Stimulated activated CD4-positive, alpha-beta T cell treated with anti-CD3 and anti-CD28 coated beads, Interleukin-2, amount 100 ng/mL, for 48 hours (primary cell): ENCODE measurements around the gene PARD6G.
"Not testable (repeated sequence)": the region's sequence is repeated elsewhere in the genome, so short reads cannot be mapped to it uniquely, and the experiment has no call there.

Experiments used
- DNase-seq, 2 donors: peaks; one replicate each; pipeline ENCODE4 v3.0.0-alpha.2; 2020

The PARD6G gene

GRCh38 chr18:80169607-80170006 lies 77.7 kb downstream of the PARD6G start:
- DNase-seq = no peak

GRCh38 chr18:80168982-80169381 lies 78.3 kb downstream of the PARD6G start:
- no peak for DNase-seq

GRCh38 chr18:80168346-80168745 lies 79.0 kb downstream of the PARD6G start:
- no peak for DNase-seq

GRCh38 chr18:80167931-80168330 lies 79.4 kb downstream of the PARD6G start:
- no peak for DNase-seq

GRCh38 chr18:80167331-80167730 lies 80.0 kb downstream of the PARD6G start:
- no peak for DNase-seq

GRCh38 chr18:80166725-80167124 lies 80.6 kb downstream of the PARD6G start:
- DNase-seq = no peak

- DNase-seq = no peak
Measured at GRCh38 chr18:80166240-80166639, 81.1 kb downstream of the PARD6G start.

- not testable (repeated sequence) for DNase-seq
Measured at GRCh38 chr18:80164727-80165355, 82.5 kb downstream of the PARD6G start.

GRCh38 chr18:80163183-80163582 lies 84.1 kb downstream of the PARD6G start:
- DNase-seq = no peak

GRCh38 chr18:80161781-80162417 lies 85.4 kb downstream of the PARD6G start:
- no peak for DNase-seq

GRCh38 chr18:80159713-80160636 lies 87.3 kb downstream of the PARD6G start:
- DNase-seq = peak; percentile 40 to 44

- no peak for DNase-seq
Measured at GRCh38 chr18:80158365-80158764, 88.9 kb downstream of the PARD6G start.

- peak; percentile 74 to 84 for DNase-seq
Measured at GRCh38 chr18:80157708-80158343, 89.5 kb downstream of the PARD6G start.

- peak; percentile 27 to 39 for DNase-seq
Measured at GRCh38 chr18:80154293-80154692, 93.0 kb downstream of the PARD6G start.

- no peak for DNase-seq
Measured at GRCh38 chr18:80149667-80150066, 97.6 kb downstream of the PARD6G start.

- no peak for DNase-seq
Measured at GRCh38 chr18:80148326-80149199, 98.8 kb downstream of the PARD6G start.

- DNase-seq = peak; percentile 58 to 72
Measured at GRCh38 chr18:80147418-80148325, 99.6 kb downstream of the PARD6G start.

- no peak for DNase-seq
Measured at GRCh38 chr18:80147037-80147417, 100.3 kb downstream of the PARD6G start.

GRCh38 chr18:80145196-80145804 lies 102.0 kb downstream of the PARD6G start:
- no peak for DNase-seq

GRCh38 chr18:80143881-80144280 lies 103.4 kb downstream of the PARD6G start:
- DNase-seq = no peak
